NCI-H2196 (cell line): ENCODE results near the gene CBS.
"Not testable (repeated sequence)": the region's sequence is repeated elsewhere in the genome, so short reads cannot be mapped to it uniquely, and the experiment has no call there.

Experiments
- DNase-seq: peaks from one replicate; lab custom pipeline; 2025; ENCODE audit not compliant: unreplicated experiment; lab: John Stamatoyannopoulos, UW

CBS gene

DNA sequence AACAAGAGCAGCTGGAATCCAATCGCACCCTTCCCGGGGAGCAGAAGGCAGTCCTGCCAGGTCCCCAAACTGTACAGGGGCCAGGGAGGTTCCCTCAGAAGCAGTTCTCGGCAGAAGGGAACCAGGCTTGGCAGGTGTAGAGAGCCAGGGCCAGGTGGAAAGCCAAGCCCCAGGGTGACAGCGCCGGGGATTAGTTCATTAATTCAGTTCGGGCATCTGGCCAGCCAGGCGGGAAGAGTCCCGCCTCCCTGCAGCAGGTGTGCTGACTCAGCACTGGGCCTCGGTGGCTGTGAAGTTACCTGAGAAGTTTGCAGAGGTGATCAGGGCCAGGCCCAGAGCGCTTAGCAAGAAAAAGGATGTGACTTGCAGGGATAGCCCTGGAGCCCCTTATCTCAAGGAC lies 6.0 kb downstream of the CBS start:
- not testable (repeated sequence) for DNase-seq

DNA sequence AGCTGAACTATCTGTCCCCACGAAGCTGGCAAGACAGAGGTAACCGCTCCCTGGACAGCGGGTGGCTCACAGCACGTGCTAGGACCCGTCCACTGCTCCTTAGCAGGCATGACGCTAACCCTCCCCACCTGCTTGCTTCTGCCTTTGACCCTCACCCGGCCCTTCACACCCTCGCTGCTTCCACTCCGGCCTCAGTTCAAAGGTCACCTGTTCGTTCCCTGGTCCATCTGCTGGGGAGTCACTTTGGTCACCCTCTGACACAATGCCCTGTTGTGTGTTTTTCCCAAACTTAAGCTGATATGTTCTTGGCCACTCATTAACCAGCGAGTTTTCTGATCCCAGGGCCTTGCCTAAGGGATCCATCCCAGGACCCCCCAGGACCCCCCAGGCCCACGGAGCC lies 7.6 kb downstream of the CBS start:
- DNase-seq = not testable (repeated sequence)

DNA sequence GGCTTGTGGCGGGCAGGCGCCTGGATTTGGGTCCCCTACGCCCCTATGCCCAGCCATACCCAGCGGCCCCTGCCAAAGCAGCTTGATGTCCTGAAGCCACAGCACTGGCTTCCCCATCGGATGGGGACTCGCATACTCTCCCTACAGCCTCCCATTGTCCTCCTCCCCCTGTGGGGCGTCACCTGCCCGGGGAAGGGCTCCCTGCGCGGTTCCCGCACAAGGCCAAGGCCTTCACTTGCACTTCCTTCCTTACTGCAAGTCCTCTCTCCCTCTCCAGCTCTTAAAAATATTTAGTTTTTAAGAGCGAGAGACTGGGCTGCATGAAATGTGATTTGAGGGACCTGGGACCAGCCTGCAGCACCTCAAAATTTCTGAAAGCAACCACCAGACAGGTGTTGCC lies 8.9 kb downstream of the CBS start:
- not testable (repeated sequence) for DNase-seq

DNA sequence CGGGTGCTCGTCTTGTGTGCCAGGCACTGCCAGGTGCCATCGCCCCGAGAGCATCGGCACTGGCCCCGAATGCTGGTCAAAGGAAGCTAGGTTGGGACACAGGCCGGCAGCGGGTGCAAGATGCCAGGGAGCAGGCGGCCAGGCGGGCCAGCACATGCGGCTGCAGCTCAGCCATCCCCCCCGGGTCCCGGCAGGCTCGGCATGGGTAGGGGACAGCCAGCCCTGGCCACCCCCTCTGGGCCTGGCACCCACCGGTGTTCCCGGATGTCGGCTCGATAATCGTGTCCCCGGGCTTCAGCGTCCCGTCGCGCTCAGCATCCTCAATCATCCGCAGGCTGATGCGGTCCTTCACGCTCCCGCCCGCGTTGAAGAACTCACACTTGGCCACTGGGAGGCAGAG lies 9.6 kb downstream of the CBS start:
- not testable (repeated sequence) for DNase-seq

DNA sequence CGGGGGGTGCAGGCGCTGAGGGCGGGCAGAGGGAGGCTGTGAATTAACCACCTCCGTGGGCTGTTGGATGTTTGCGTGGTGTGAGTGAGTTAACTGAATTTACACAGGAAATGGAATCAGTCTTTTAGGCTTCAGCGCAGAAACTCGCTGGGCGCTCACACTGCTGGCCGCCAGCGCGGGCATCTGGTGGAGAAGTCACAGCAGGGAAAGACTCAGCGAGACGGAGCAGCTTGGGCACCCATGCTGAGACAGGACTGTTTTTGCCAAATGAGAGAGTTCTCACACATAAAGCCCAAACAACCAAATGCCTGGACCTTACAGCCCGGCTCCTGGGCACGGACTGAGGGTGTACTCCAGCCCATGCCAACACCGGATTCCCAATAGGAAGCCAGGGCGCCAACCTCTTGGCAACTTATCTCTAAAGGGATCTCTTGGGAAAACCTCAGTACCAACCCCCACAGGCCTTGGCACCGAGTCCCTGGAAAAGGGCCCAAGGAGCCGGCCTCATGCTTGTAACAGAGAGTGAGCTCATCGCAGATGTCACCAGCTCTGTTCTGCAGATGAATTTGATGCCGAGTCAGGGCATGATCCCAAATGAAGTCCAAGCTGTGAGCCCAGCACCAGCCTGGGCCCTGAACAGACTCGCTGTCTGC lies 11.2 kb downstream of the CBS start:
- not testable (repeated sequence) for DNase-seq

DNA sequence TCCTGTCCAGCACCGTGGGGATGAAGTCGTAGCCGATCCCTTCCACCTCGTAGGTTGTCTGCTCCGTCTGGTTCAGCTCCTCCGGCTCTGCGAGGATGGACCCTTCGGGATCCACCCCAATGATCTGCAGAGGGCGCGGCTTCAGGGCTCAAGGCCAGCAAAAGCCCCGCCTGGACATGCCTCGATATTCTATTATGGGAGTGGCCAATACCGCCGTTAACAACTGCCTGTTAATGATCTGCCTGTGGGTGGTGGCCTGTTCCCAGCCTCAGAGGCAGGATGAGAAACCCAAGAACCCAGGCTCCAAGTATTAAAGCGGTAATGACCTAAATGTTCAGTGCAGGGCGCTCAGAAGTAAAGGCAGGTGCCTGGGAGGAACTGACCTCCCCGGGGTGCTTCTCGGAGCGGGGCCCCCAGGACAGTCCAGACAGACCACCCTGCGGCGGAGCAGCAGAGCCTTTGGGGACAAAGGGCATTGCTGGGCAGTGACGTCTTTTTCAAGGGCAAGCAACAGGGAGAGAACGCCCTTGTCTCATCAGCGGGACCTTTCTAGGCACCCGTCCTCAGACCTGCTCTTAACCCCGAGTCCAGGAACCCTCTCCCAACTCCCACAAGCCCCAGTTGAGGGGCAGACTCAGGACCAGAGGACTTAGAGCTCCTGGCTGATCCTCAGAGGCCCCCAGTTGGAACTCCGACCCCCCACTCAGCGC lies 12.5 kb downstream of the CBS start:
- DNase-seq = not testable (repeated sequence)

DNA sequence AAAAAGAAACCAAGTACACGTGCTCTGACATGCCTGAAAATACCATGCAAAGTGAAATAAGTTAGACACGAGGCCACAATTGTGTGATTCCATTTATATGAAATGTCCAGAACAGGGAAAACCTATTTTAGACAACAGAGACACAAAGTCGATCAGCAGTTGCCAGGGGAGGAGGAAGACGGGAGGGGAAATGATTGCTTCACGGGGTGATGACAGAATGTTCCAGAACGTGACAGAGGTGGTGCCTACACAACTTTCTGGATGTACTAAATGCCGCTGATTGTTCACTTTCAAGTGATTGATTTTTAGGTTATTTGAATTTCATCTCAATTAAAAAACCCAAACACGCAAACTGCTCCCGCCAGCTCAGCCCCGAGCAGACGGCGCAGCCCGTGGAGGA lies 22.5 kb downstream of the CBS start:
- not testable (repeated sequence) for DNase-seq

DNA sequence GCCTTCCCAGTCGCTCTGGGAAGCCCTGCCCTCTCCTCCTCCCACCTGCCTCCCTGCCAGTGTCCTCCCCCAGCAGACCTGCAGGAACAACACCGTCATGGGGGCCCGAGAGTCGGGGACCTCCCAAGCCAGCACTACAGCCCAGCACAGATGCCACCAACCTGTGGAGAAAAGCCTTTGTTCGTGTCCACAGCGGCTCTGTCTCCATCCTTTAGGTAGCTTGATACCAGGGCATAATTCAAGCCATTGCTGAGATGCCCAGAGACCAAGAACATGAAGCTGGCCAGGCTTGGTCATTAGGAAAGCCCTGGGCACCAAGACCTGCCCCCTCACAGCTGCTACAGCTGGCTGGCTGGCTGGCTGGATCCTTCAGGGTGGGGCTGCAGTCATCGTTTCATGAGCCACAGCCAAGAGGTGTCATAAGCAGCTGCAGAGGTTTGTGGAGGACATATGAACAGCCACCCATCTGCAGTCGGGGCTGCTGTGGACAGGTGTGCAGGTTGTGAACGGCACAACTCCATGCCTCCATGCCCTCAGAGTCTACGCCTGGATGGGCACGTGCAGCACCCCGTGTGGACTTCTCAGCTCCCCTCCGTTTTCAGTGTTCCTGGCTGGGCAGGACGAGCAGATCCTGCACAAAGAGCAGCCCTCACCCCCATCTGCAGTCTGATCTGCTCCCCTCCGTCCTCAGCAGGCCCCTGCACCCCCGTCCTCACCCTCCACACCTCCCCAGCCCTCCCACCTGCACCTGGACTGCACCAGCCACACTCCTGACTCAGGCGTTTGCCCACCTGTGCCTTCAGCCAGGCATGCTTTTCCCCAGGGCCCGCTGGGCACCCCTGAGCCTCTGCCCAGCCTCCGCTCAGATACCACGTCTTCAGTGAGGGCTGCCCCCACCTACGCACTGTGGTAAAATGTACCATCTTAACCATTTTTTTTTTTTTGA lies 29.5 kb downstream of the CBS start:
- DNase-seq = not testable (repeated sequence)

DNA sequence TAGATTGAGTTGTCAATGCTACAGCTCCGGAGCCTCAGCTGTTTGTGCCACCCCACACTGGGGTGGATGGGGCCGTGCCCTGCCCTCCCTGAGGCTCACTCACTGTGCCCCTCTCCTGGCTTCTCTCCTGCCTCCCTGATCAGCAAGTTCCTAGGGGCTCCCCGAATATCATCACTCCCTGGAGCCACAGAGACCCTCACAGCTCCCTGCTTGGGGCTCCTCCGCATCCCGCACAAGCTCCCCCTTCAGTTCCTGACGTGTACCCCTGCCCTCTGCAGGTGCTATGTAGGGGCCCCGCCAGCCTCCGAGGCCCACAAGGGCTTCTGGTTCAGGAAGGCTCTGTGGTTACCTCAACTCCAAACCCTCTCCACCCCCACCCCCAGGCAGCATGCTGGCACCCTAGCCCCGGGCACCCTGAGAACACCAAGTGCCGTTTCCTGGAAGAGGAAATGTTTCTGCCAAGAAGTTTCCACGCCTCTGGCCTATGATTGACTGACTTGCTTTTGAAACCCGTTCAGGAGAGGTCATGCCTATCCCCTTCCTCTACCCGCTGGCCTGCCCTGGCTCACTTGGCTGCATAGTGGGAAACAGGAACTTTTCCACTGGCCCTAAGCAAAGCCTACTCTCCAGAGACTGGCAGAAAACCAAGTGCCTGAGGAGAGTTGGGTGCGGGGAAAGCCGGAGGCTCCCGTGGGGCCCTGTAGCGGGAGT lies 30.3 kb downstream of the CBS start:
- not testable (repeated sequence) for DNase-seq

DNA sequence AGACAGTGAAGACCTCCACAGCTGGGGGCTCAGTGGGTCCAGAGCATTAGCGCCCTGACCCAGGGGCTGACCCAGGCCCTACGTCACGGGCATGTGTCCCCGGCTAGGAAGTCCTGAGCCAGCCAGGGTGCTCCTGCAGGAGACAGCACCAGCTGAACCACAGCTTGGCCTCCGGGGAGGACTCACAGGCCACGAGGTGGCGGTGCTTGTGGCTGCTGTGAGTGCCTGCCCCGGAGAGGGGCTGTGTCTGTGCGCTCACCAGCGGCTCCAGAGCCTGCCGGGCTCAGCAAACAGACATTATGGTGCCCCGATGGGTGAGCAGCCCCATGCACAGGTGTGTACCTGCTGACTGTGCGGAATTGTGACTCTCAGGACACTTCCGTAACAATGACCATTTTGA lies 31.1 kb downstream of the CBS start:
- DNase-seq = not testable (repeated sequence)

DNA sequence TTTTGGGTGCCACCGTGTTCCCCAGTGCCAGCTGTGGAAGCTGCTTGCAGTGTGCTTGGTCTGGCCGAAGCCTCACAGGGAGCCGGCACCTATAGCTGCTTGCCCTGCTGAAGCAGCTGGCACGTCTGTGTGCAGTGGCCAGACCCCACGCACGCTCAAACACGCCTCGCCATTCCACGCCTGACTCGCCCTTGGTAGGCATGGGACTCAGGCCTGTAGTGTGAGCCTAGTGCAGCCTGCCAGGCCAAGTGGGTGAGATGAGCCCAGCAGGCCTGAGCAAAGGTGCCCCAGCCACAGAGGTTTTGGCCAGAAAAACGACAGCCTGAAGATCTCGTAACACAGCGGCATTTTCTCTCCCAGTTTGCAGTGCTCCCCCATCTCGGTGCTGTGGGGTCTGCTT lies 32.3 kb downstream of the CBS start:
- not testable (repeated sequence) for DNase-seq

DNA sequence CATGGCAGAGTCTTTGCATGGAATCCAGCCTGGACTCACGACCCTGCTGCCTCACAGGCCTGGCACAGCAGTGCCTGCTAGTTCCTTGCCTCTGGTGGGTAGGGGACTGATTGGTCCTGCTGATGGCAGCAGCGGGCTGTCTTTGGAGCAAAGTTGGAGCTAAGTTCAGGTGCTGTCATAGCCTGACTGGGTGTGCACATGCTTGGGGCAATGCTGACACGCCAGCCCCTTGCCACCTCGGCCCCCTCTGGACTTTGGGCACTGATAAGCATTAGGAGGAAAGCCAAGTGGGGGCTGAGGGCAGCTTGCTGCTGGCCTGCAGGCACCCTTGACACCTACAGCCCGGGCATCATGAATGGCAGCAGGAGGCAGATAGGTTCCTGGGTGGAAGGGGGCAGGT lies 33.5 kb downstream of the CBS start:
- DNase-seq = not testable (repeated sequence)

DNA sequence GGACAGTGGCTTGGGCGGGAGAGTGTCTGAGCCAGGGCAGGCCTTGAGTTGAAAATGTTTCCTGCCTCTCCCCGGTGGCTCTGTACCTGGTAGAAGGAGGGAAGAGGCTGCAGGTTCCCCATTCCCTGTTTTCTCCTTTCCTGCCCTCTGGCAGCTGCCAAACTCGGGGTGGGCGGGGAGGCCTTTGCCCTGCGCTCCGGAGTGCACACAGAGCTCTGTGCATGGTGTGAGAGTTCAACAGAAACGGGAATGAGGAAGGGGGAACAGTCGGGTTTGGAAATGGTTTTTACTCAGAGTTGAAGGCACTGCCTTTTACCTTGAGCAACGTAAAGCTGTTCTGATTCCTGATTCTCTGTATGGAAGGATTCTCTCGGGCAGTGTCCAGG lies 37.0 kb downstream of the CBS start:
- DNase-seq = not testable (repeated sequence)

DNA sequence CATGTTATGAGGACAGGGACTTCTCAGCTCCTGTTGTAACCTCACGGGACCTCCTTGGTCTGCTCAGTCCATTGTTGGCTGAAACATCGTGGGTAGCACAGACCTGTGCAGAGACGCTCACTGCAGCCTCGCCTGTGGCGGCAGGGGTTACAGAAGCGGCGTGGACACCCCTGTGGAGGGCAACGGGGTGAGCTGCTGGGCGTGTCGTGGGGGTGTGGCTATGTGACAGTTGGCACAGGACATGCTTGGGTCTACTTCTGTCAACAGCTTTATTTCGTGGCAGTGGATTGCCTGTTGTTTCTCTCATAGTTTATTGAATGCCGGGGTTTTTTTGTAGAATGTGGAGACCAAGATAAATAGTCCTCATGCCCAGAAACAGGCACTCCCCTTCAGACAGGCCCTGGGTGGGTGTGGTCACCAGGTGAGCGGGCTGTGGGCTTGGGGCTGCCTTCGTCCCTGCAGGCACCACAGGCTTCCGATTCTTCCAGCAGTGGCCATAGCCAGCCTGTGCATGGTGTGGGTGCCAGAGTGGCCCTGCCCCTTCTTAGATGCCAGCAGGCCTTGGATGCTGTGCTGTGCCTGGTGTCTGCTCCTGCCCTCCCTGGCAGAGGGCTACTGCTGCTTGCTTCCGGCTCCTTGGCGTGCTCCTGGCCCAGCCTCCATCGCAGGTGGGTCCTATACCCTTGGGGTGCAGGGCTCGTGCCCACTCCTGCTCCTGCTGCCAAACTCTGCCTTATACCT lies 37.5 kb downstream of the CBS start:
- DNase-seq = not testable (repeated sequence)

DNA sequence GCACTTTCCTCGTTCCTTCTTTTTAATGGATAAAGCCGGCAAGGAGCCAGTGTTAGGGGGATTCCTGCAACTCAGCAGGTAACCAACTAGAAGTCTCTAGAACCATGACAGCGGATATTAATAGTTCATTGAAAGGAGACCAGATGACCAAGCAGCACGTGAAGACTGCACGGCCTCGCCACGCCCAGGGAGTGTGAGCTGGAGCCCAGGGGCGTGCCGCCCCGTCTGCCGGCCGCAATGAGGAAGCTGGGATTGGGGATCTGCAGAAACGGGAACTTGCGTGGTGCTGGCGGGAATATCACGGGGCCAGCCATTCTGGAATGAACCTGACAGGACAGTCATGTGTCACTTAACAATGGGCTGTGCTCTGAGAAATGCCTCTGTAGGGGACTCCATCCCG lies 38.7 kb downstream of the CBS start:
- DNase-seq = not testable (repeated sequence)

DNA sequence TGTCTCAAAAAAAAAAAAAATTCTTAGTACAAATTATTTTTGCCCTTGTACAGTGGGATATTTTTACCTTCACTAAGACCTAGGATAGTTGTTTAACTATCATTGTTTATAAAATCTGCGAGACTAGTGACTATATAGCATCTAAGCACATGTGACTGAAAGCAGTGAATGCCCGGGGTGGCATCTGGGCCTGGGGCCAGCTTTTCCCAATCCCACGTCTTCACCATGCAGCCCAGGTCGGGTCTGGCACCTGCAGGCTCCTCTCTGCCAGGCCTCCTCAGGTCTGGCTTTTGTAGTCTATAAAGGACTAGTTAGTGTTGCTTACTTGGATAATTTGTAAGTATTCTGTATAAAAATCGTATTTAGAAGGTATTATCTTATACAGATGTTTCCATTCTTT lies 40.8 kb downstream of the CBS start:
- no peak for DNase-seq

DNA sequence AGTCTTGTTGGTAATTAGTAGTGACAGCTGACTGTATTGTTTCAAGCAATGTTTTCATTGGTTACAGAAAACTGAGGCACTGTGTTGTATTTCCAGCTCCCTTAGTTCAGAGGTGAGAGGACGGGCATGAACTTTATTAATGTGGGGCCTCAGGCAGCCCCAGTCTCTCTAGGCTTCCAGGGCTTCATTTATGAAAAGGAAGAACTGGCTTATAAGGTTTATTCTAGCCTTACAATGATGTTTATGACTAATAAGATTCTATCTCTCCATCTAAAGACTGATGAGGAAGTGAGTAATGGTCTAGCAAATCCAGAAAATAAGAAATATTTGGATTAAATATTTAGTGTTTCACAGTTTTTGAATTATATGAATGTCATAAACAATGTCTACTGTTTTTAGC lies 41.5 kb downstream of the CBS start:
- DNase-seq = no peak

DNA sequence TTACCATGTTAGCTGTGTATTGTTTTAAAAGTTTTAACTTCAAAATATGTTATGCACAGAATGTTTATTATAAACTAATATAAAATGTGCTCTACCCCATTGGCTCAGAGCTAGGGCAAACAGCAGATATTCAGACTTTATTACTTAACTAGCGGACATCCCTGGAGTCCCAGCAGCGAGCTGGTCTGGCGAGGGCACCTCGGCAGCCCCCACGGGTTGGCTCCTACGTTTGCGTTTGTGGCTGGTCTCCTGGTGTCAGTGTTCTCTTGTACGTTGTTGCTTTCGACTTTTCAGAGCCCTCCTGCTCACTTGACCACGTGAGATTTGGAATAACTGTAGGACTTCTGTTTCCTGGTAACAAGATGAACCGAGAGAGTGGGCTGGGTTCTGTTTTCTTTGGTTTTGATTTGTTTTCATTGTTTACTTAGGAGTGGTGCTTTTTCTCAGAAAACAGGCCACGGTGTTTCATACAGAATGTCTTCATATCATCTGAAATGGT lies 44.5 kb downstream of the CBS start:
- DNase-seq = no peak

DNA sequence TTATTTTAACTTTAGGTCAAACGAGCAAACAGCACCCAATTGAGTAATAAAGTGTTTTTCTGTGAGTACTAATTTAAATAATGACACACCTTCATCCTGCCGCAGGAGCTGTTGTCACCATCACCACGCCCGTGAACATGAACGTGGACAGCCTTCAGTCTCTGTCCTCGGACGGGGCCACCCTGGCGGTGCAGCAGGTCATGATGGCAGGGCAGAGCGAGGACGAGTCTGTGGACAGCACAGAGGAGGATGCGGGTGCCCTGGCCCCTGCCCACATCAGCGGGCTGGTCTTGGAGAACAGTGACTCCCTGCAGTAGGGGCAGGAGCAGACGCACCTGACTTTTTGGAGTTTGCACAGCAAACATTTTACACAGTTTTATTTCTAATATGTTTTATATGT lies 45.9 kb downstream of the CBS start:
- DNase-seq = no peak
